ENCODE measurements around the gene CDH12. TPM values are rescaled to one million over a fixed set of nuclear protein-coding genes. Genes with fewer than 3 reads are reported as not detected.
A peak's percentile ranks its signal among the peaks of the same experiment; 100 is the strongest.

CDH12 gene
- total and polyA plus RNA-seq, 2 donors (not counting 3 experiments of a cell fraction or from before 2014, with no cell fraction given) = 0.03 TPM; not detected in 1

DNA sequence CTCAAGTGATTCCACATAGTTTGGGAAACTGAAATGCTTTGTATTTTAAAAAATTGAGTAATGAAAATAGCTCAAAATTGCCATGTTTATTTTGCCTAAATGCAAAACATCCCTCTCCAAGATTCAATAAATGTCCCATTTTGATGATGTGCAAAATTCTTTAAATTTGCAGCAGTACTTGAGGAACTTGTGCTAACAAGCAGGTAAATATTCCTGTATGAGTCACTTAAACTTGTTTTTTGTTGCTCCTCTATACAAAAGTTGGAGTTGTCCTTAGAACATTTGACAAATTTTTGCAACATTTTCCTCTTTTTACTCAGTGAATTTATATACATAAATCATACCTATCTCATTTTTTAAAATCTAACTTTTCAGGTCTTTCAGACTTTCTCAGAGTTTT is 280.2 kb downstream of the CDH12 start:
- Histone ChIP-seq H3K9me3 (replicated peaks; ENCODE audit: control insufficient read depth, insufficient read depth, low read length) (no peaks in the 10 kb centered on the region), H4K20me1 (replicated peaks; ENCODE audit: control insufficient read depth, extremely low read depth, insufficient read depth, low read length) (no peaks in the 10 kb centered on the region), H3K4me1 (ENCODE audit: control insufficient read depth, extremely low read depth, insufficient read depth, low read length) (no peaks in the 10 kb centered on the region), H3K4me3 (replicated peaks in 1 of 3; ENCODE audit: insufficient read depth in 1 of 3, low read depth in 1 of 3, low read length in 3 of 3) (no peak overlapping the region), H3K27ac (ENCODE audit: insufficient read depth, low read depth, low read length) (no peak overlapping the region), H3K4me2 (ENCODE audit: insufficient read depth, low read length) (no peak overlapping the region), H3K9ac (replicated peaks; ENCODE audit: extremely low read depth, insufficient read depth, low read length) (no peak overlapping the region), H3K9me1 (replicated peaks; ENCODE audit: control insufficient read depth, extremely low read depth, insufficient read depth, low read length) (peaks cover 2% of the 10 kb centered on the region), H3K27me3 (ENCODE audit: control insufficient read depth in 2 of 2, insufficient read depth in 2 of 2, low read length in 2 of 2) (no peaks in the 10 kb centered on the region), H3K79me2 (ENCODE audit: control insufficient read depth, insufficient read depth, low read length) (no peaks in the 10 kb centered on the region), H2AFZ (ENCODE audit: low read depth, low read length) (no peak overlapping the region), H3K36me3 (ENCODE audit: control insufficient read depth in 2 of 2, extremely low read depth in 1 of 2, insufficient read depth in 2 of 2, low read length in 2 of 2) (no peaks in the 10 kb centered on the region)
- BruUV-seq (replicated peaks) = no TSS peak
- CTCF ChIA-PET = interaction anchor here (0.6 kb wide), 1 partner anchor 1644 kb away, joined by 3 read pairs; no protein-coding TSS in a partner anchor
- dilution Hi-C loops (cut with MboI; ENCODE audit: extremely low pct_ligation_motif_present, low sequenced_read_pairs) (no loop called here), intact Hi-C loops (cut with micrococcal nuclease) (no loop called here)
- DNase-seq (ENCODE audit: low read depth, low spot score) = no peak
- POLR2A ChIA-PET = no interaction called here
- peak; percentile 12 for FAIRE-seq
- TF ChIP-seq POLR2AphosphoS5 (IDR thresholded peaks at IDR 0.05; ENCODE audit: insufficient read depth, low read depth, low read length) (no peak), FOS (IDR thresholded peaks at IDR 0.05; ENCODE audit: borderline replicate concordance, insufficient read depth, low read length) (no peak), MYC (IDR thresholded peaks at IDR 0.05; ENCODE audit: low read depth, low read length) (no peak), POLR2A (IDR thresholded peaks at IDR 0.05; ENCODE audit: low read depth, low read length) (no peak)

DNA sequence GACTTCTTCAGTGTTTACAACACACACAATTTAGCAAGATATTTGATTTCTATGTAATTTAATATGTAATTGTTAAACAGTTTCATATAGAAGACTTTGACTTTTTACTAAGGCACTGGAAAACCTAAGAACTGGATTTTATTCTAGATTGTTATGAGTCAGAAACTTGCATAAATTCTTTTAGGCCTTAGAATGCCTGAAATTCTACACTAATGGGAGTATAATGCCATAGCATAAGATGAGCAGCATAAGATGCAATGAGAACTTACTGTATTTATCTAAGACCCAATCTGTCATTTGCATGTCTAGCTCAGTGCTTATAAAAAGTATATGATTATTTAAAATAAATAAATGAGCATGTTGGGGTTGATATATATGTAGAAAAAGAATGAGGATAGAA is 285.2 kb downstream of the CDH12 start:
- H3K27ac ChIP-seq (ENCODE audit: insufficient read depth, low read depth, low read length) = no peak overlapping the region
- no peak overlapping the region for H2AFZ ChIP-seq (ENCODE audit: low read depth, low read length)
- intact Hi-C loops (cut with micrococcal nuclease) (no loop called here), dilution Hi-C loops (cut with MboI; ENCODE audit: extremely low pct_ligation_motif_present, low sequenced_read_pairs) (no loop called here)
- H3K4me1 ChIP-seq (ENCODE audit: control insufficient read depth, extremely low read depth, insufficient read depth, low read length) = peaks cover 9% of the 10 kb centered on the region
- no peak overlapping the region for H3K9ac ChIP-seq (replicated peaks; ENCODE audit: extremely low read depth, insufficient read depth, low read length)
- no peaks in the 10 kb centered on the region for H3K9me3 ChIP-seq (replicated peaks; ENCODE audit: control insufficient read depth, insufficient read depth, low read length)
- no peak overlapping the region for H3K4me2 ChIP-seq (ENCODE audit: insufficient read depth, low read length)
- TF ChIP-seq POLR2AphosphoS5 (IDR thresholded peaks at IDR 0.05; ENCODE audit: insufficient read depth, low read depth, low read length) (no peak), GATA2 (IDR thresholded peaks at IDR 0.05; ENCODE audit: insufficient read depth, insufficient read length, low read depth, low read length) (no peak), EZH2 (IDR thresholded peaks at IDR 0.05; ENCODE audit: borderline replicate concordance, low read depth, low read length, severe bottlenecking) (no peak), FOS (IDR thresholded peaks at IDR 0.05; ENCODE audit: borderline replicate concordance, insufficient read depth, low read length) (no peak), POLR2A (IDR thresholded peaks at IDR 0.05; ENCODE audit: low read depth, low read length) (no peak), JUN (IDR thresholded peaks at IDR 0.05; ENCODE audit: borderline replicate concordance, insufficient read depth, insufficient read length, low read depth) (no peak), MYC (IDR thresholded peaks at IDR 0.05; ENCODE audit: low read depth, low read length) (no peak)
- TF ChIP-seq, protein P1, sequence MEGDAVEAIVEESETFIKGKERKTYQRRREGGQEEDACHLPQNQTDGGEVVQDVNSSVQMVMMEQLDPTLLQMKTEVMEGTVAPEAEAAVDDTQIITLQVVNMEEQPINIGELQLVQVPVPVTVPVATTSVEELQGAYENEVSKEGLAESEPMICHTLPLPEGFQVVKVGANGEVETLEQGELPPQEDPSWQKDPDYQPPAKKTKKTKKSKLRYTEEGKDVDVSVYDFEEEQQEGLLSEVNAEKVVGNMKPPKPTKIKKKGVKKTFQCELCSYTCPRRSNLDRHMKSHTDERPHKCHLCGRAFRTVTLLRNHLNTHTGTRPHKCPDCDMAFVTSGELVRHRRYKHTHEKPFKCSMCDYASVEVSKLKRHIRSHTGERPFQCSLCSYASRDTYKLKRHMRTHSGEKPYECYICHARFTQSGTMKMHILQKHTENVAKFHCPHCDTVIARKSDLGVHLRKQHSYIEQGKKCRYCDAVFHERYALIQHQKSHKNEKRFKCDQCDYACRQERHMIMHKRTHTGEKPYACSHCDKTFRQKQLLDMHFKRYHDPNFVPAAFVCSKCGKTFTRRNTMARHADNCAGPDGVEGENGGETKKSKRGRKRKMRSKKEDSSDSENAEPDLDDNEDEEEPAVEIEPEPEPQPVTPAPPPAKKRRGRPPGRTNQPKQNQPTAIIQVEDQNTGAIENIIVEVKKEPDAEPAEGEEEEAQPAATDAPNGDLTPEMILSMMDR (IDR thresholded peaks at IDR 0.05; ENCODE audit: extremely low read depth in 1 of 2, insufficient read depth in 1 of 2, low read depth in 1 of 2, low read length in 2 of 2) = no peak
- TF ChIP-seq, protein P2, sequence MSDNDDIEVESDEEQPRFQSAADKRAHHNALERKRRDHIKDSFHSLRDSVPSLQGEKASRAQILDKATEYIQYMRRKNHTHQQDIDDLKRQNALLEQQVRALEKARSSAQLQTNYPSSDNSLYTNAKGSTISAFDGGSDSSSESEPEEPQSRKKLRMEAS (IDR thresholded peaks at IDR 0.05; ENCODE audit: insufficient read depth, insufficient read length) = no peak
- H3K4me3 ChIP-seq (replicated peaks in 1 of 3; ENCODE audit: insufficient read depth in 1 of 3, low read depth in 1 of 3, low read length in 3 of 3) = no peak overlapping the region
- ChIA-PET POLR2A (no interaction called here), CTCF (no interaction called here)
- no peak for FAIRE-seq
- no peaks in the 10 kb centered on the region for H3K36me3 ChIP-seq (ENCODE audit: control insufficient read depth in 2 of 2, extremely low read depth in 1 of 2, insufficient read depth in 2 of 2, low read length in 2 of 2)
- BruUV-seq (replicated peaks) = no TSS peak
- H4K20me1 ChIP-seq (replicated peaks; ENCODE audit: control insufficient read depth, extremely low read depth, insufficient read depth, low read length) = no peaks in the 10 kb centered on the region
- no peaks in the 10 kb centered on the region for H3K27me3 ChIP-seq (ENCODE audit: control insufficient read depth in 2 of 2, insufficient read depth in 2 of 2, low read length in 2 of 2)
- H3K79me2 ChIP-seq (ENCODE audit: control insufficient read depth, insufficient read depth, low read length) = no peaks in the 10 kb centered on the region
- H3K9me1 ChIP-seq (replicated peaks; ENCODE audit: control insufficient read depth, extremely low read depth, insufficient read depth, low read length) = no peaks in the 10 kb centered on the region
- no peak for DNase-seq (ENCODE audit: low read depth, low spot score)

Data from endothelial cell of umbilical vein (primary cell).